GM12878 (cell line): ENCODE results near the gene LTBP2. TPM values are rescaled to one million over a fixed set of nuclear protein-coding genes. Genes with fewer than 3 reads are reported as not detected.

Experiments
- ATAC-seq: fragments of 200-7000 bp; cut with Tn5 transposase; 3 replicates; pipeline ENCODE4 v1.9.1; 2020; ENCODE audit warnings: mild to moderate bottlenecking, moderate library complexity
- BruUV-seq: library from RNA; stranded (reverse); fragments of 400-500 nt; replicated peaks from 2 replicates; lab custom pipeline; 2021; lab: Mats Ljungman, UMichigan
- CTCF ChIA-PET: fragments of 300-600 bp; sonication (Branson Sonifier 250); formaldehyde crosslinking; extraction: SDS; loops from one replicate; lab custom pipeline; 2021; ENCODE audit warnings: inconsistent platforms; lab: Yijun Ruan, JAX
- POLR2A ChIA-PET: fragments of 350-600 bp; formaldehyde crosslinking; extraction: SDS; loops from one replicate; lab custom pipeline; 2021; ENCODE audit warnings: inconsistent platforms; lab: Charles Lee
- RAD21 ChIA-PET: fragments of 300-600 bp; sonication (Branson Sonifier 250); formaldehyde crosslinking; loops from one replicate; lab custom pipeline; 2023; ENCODE audit warnings: antibody characterized with exemption; ENCODE audit not compliant: unreplicated experiment; lab: Charles Lee
- SMC1A ChIA-PET: fragments of 300-600 bp; sonication (Branson Sonifier 250); formaldehyde crosslinking; loops from one replicate; lab custom pipeline; 2023; ENCODE audit not compliant: unreplicated experiment, uncharacterized antibody; lab: Charles Lee
- DNase-seq: peaks from one replicate; pipeline ENCODE4 v3.0.0-alpha.2; 2011; ENCODE audit warnings: low read depth, low spot score
- FAIRE-seq: peaks from 3 replicates; lab custom pipeline; 2011; peaks lifted over from hg19 to GRCh38; lab: Jason Lieb, UNC
- H2AFZ ChIP-seq: 2 replicates; pipeline ENCODE4 v1.6.0; 2011; ENCODE audit warnings: low read depth, low read length, control low read depth; ENCODE audit not compliant: control insufficient read depth
- H3K27ac ChIP-seq: 2 replicates; pipeline ENCODE4 v1.5.1; 2011; ENCODE audit warnings: control low read depth; ENCODE audit not compliant: control insufficient read depth, insufficient read depth
- H3K27me3 ChIP-seq, 2 experiments: replicated peaks in 1 of 2; 2 replicates each; pipeline versions ENCODE4 v1.6.0 to v1.6.1; 2011; ENCODE audit warnings: low read length in 1 of 2; ENCODE audit not compliant: control insufficient read depth in 2 of 2, insufficient read depth in 2 of 2
- H3K36me3 ChIP-seq, 2 experiments: 2 replicates each; pipeline ENCODE4 v1.5.1; 2011; ENCODE audit warnings: low read length in 1 of 2; ENCODE audit not compliant: control insufficient read depth in 2 of 2, insufficient read depth in 2 of 2
- H3K4me1 ChIP-seq: 2 replicates; pipeline ENCODE4 v1.6.1; 2011; ENCODE audit warnings: mild to moderate bottlenecking, low read length, moderate library complexity, mixed read lengths; ENCODE audit not compliant: control insufficient read depth, insufficient read depth
- H3K4me2 ChIP-seq: 2 replicates; pipeline ENCODE4 v1.6.0; 2011; ENCODE audit warnings: control low read depth; ENCODE audit not compliant: control insufficient read depth, insufficient read depth
- H3K4me3 ChIP-seq: fragments of 200-600 bp; sonication (generic); 2 replicates; pipeline ENCODE4 v1.5.1; 2016
- H3K79me2 ChIP-seq: 2 replicates; pipeline ENCODE4 v1.6.0; 2011; ENCODE audit warnings: low read length; ENCODE audit not compliant: control insufficient read depth, insufficient read depth
- H3K9ac ChIP-seq: 2 replicates; pipeline ENCODE4 v1.8.0; 2011; ENCODE audit warnings: low read length, control low read depth, mixed read lengths; ENCODE audit not compliant: control insufficient read depth, insufficient read depth
- H3K9me3 ChIP-seq: replicated peaks from 3 replicates; pipeline ENCODE4 v1.5.1; 2011; ENCODE audit warnings: mild to moderate bottlenecking, low read length; ENCODE audit not compliant: control insufficient read depth, insufficient read depth
- H4K20me1 ChIP-seq: 2 replicates; pipeline ENCODE4 v1.6.0; 2011; ENCODE audit not compliant: control insufficient read depth, insufficient read depth
- BHLHE40 ChIP-seq, 2 experiments: fragments of 450-650 bp in 1 of 2; IDR thresholded peaks; 2 replicates each; pipeline ENCODE4 v1.6.1; 2011 to 2017; ENCODE audit warnings: low read depth in 2 of 2, borderline replicate concordance in 1 of 2, improper control_type of control experiment in 1 of 2, low read length in 1 of 2, mild to moderate bottlenecking in 1 of 2
- CHD2 ChIP-seq: IDR thresholded peaks from 2 replicates; pipeline ENCODE4 v1.6.1; 2011; ENCODE audit warnings: low read depth, low read length, improper control_type of control experiment, borderline replicate concordance
- CHD4 ChIP-seq: fragments of 200-600 bp; sonication (generic); IDR thresholded peaks from 2 replicates; pipeline ENCODE4 v1.6.1; 2016; ENCODE audit warnings: mild to moderate bottlenecking
- ELK1 ChIP-seq: IDR thresholded peaks from 2 replicates; pipeline ENCODE4 v1.6.1; 2012; ENCODE audit warnings: low read depth, low read length, improper control_type of control experiment
- NRF1 ChIP-seq: conservative IDR thresholded peaks from 2 replicates; pipeline ENCODE4 v1.6.1; 2011; ENCODE audit warnings: mild to moderate bottlenecking, low read depth, low read length, improper control_type of control experiment
- POU2F2 ChIP-seq: IDR thresholded peaks from 3 replicates; pipeline ENCODE4 v1.6.1; 2011; ENCODE audit warnings: low read depth, mild to moderate bottlenecking, low read length, borderline replicate concordance
- RBBP5 ChIP-seq: fragments of 200-600 bp; sonication (generic); conservative IDR thresholded peaks from 2 replicates; pipeline ENCODE4 v1.6.1; 2016
- USF2 ChIP-seq: IDR thresholded peaks from 2 replicates; pipeline ENCODE4 v1.6.1; 2011; ENCODE audit warnings: low read depth, low read length, improper control_type of control experiment, borderline replicate concordance
- YBX1 ChIP-seq: fragments of 450-650 bp; IDR thresholded peaks from 2 replicates; pipeline ENCODE4 v1.6.1; 2016; ENCODE audit warnings: antibody characterized with exemption
- ZBTB33 ChIP-seq: fragments of 450-650 bp; IDR thresholded peaks from 2 replicates; pipeline ENCODE4 v1.6.1; 2017; ENCODE audit warnings: mild to moderate bottlenecking
- ZNF207 ChIP-seq: fragments of 450-650 bp; IDR thresholded peaks from 2 replicates; pipeline ENCODE4 v1.6.1; 2014; ENCODE audit warnings: antibody characterized with exemption, mild to moderate bottlenecking, borderline replicate concordance
- ZNF24 ChIP-seq: fragments of 450-650 bp; IDR thresholded peaks from 2 replicates; pipeline ENCODE4 v1.6.1; 2017; ENCODE audit warnings: antibody characterized with exemption, mild to moderate bottlenecking
- ZNF274 ChIP-seq: IDR thresholded peaks from one replicate; pipeline ENCODE4 v1.8.0; 2011; ENCODE audit not compliant: insufficient read length, insufficient read depth
- WGBS: methylation state at CpG from one replicate; pipeline ENCODE4 v1.1.6; 2016; ENCODE audit warnings: low lambda C conversion rate; ENCODE audit not compliant: insufficient replicate concordance, insufficient coverage; ENCODE audit errors: missing lambda C conversion rate; 5-methylcytosine and 5-hydroxymethylcytosine counted together
- in situ Hi-C: fragments of 300-500 bp; cut with MboI; formaldehyde crosslinking; loops from 9 replicates; pipeline ENCODE4 v1.14.3; 2018; ENCODE audit warnings: mixed read lengths
- intact Hi-C: fragments of 100-400 bp; cut with micrococcal nuclease; formaldehyde crosslinking; loops from one replicate; pipeline ENCODE4 v1.14.2; 2022; ENCODE audit not compliant: unreplicated experiment
- polyA plus RNA-seq, 11 experiments: library from polyadenylated mRNA; depleted of rRNA in 4 of 11; unstranded in 6 of 11; stranded (reverse) in 5 of 11; fragments of >200 nt; fragmentation: Nextera tagmentation in 4 of 11; fragmentation: Illumina TruSeq in 1 of 11; extraction: Ambion mirVana in 4 of 11; extraction: Trizol in 1 of 11; gene quantifications; 1 replicate in 1 of 11; 2 replicates in 10 of 11; pipeline versions ENCODE4 v1.2.1 to v1.2.3, GENCODE V29; 2011 to 2016; ENCODE audit warnings: inconsistent platforms in 2 of 11, missing spikeins in 2 of 11, low read depth in 1 of 11
- total RNA-seq, 4 experiments: library from RNA; depleted of rRNA in 3 of 4; stranded (reverse); fragments of >200 nt in 3 of 4; fragmentation: Illumina TruSeq in 1 of 4; extraction: Trizol in 1 of 4; gene quantifications; 2 replicates each; pipeline versions ENCODE4 v1.2.1 to v1.2.3, GENCODE V29; 2013 to 2021
- TF ChIP-seq, protein P1 (sequence below): IDR thresholded peaks from 2 replicates; pipeline ENCODE4 v1.6.1; 2011; ENCODE audit warnings: borderline replicate concordance, low read depth, mild to moderate bottlenecking, moderate library complexity, mixed read lengths, low read length; ENCODE audit not compliant: insufficient read depth; ENCODE audit errors: extremely low read length
- TF ChIP-seq, protein P2 (sequence below): fragments of 450-650 bp; IDR thresholded peaks from 2 replicates; pipeline ENCODE4 v1.6.1; 2017; ENCODE audit warnings: borderline replicate concordance

LTBP2 gene
- total and polyA plus RNA-seq, 10 of the 15 experiments (the other 5 are each of a cell fraction or from before 2014, with no cell fraction given) = 0.03 to 0.23 (median 0.06) TPM; not detected in 1

DNA sequence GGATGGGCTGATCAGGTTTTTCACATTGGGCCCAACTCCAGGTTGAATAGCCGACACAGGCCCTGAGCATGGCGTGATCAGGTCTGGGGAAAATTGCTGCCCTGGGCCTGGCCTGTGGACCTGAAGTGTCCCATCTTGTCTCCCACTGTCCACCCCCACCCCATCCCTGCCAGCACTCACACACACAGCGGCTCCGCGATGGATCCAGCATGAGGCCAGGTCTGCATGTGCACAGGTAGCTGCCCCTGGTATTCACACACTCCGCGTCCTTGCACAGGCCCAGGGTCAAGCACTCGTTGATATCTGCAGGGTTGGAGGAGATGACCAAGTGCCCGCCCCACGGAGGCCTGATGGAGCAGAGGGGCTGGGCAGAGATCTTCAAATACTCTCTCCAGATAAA lies 79.8 kb downstream of the LTBP2 start:
- ChIA-PET POLR2A (no interaction called here), CTCF (no interaction called here), SMC1A (no interaction called here), RAD21 (no interaction called here)
- Histone ChIP-seq H3K79me2 (no peaks in the 10 kb centered on the region), H3K27me3 (no peaks in the 10 kb centered on the region; a peak in 2 of 4 replicates), H3K4me2 (no peak overlapping the region), H3K36me3 (no peaks in the 10 kb centered on the region), H3K9ac (no peak overlapping the region), H3K4me1 (no peaks in the 10 kb centered on the region), H2AFZ (no peak overlapping the region), H3K4me3 (no peak overlapping the region), H3K27ac (no peak overlapping the region), H4K20me1 (no peaks in the 10 kb centered on the region), H3K9me3 (no peaks in the 10 kb centered on the region)
- 76% methylated on average over 10 of the region's 10 CpGs for WGBS
- ATAC-seq = no peak
- in situ Hi-C loops = no loop called here
- no peak for TF ChIP-seq BHLHE40 (IDR thresholded peaks at IDR 0.05; ENCODE audit: borderline replicate concordance in 1 of 2, low read depth in 2 of 2, low read length in 1 of 2)
- no peak for TF ChIP-seq ZBTB33
- no peak for TF ChIP-seq RBBP5
- TF ChIP-seq, protein P1, sequence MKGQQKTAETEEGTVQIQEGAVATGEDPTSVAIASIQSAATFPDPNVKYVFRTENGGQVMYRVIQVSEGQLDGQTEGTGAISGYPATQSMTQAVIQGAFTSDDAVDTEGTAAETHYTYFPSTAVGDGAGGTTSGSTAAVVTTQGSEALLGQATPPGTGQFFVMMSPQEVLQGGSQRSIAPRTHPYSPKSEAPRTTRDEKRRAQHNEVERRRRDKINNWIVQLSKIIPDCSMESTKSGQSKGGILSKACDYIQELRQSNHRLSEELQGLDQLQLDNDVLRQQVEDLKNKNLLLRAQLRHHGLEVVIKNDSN = no peak
- no peak for TF ChIP-seq YBX1
- no peak for TF ChIP-seq ZNF274
- no peak for TF ChIP-seq NRF1
- TF ChIP-seq, protein P2, sequence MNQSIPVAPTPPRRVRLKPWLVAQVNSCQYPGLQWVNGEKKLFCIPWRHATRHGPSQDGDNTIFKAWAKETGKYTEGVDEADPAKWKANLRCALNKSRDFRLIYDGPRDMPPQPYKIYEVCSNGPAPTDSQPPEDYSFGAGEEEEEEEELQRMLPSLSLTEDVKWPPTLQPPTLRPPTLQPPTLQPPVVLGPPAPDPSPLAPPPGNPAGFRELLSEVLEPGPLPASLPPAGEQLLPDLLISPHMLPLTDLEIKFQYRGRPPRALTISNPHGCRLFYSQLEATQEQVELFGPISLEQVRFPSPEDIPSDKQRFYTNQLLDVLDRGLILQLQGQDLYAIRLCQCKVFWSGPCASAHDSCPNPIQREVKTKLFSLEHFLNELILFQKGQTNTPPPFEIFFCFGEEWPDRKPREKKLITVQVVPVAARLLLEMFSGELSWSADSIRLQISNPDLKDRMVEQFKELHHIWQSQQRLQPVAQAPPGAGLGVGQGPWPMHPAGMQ = no peak
- no peak for TF ChIP-seq ELK1
- no peak for TF ChIP-seq USF2
- TF ChIP-seq CHD2 = no peak
- no peak for TF ChIP-seq ZNF207
- no peak for TF ChIP-seq CHD4
- no peak for TF ChIP-seq ZNF24
- no peak for TF ChIP-seq POU2F2
- FAIRE-seq = no peak
- DNase-seq = no peak
- intact Hi-C loops = no loop called here
- no TSS peak for BruUV-seq
